Inflammatory macrophage (primary cell): ENCODE measurements around the gene DLST.
"Not testable (repeated sequence)": the region's sequence is repeated elsewhere in the genome, so short reads cannot be mapped to it uniquely, and the experiment has no call there.

Source experiments
- DNase-seq, 2 donors: peaks; one replicate each; pipeline ENCODE4 v3.0.0-alpha.2; 2020 to 2022

DLST gene

GRCh38 chr14:74918380-74918779 is 36.7 kb downstream of the DLST start:
- DNase-seq, result no peak

- DNase-seq, result peak in 1 of 2 donors; percentile 36
Observed at GRCh38 chr14:74919421-74920165, 37.9 kb downstream of the DLST start.

GRCh38 chr14:74920281-74920680 is 38.6 kb downstream of the DLST start:
- DNase-seq, result no peak

- no peak for DNase-seq
Observed at GRCh38 chr14:74921053-74921620, 39.4 kb downstream of the DLST start.

GRCh38 chr14:74921987-74922751 is 40.5 kb downstream of the DLST start:
- DNase-seq, result no peak

GRCh38 chr14:74922752-74923401 is 41.2 kb downstream of the DLST start, which contains the start of gene RPS6KL1:
Gene RPS6KL1, minus strand, starts transcription at chr14:74923260. Its CDS starts 1,719 bp downstream, at chr14:74921541.
- DNase-seq, result peak; percentile 62 to 88

GRCh38 chr14:74924061-74924460 is 42.3 kb downstream of the DLST start:
- no peak for DNase-seq

- DNase-seq, result no peak
Observed at GRCh38 chr14:74927225-74927624, 45.5 kb downstream of the DLST start.

GRCh38 chr14:74929242-74929641 is 47.5 kb downstream of the DLST start:
- DNase-seq, result peak in 1 of 2 donors; percentile 22

GRCh38 chr14:74931744-74932143 is 50.0 kb downstream of the DLST start:
- DNase-seq, result not testable (repeated sequence)

- DNase-seq, result peak; percentile 58 to 80
Observed at GRCh38 chr14:74932401-74932901, 50.7 kb downstream of the DLST start.

GRCh38 chr14:74932936-74933335 is 51.2 kb downstream of the DLST start:
- DNase-seq, result not testable (repeated sequence)

- peak; percentile 33 to 49 for DNase-seq
Observed at GRCh38 chr14:74934041-74934440, 52.3 kb downstream of the DLST start.

GRCh38 chr14:74934476-74935359 is 53.0 kb downstream of the DLST start:
- peak; percentile 11 to 63 for DNase-seq

- no peak for DNase-seq
Observed at GRCh38 chr14:74935360-74935680, 53.6 kb downstream of the DLST start.

- no peak for DNase-seq
Observed at GRCh38 chr14:74936151-74936550, 54.4 kb downstream of the DLST start.

GRCh38 chr14:74936731-74937130 is 55.0 kb downstream of the DLST start:
- DNase-seq, result peak; percentile 53 to 78

- peak; percentile 20 to 29 for DNase-seq
Observed at GRCh38 chr14:74937171-74937570, 55.5 kb downstream of the DLST start.

- peak in 1 of 2 donors; percentile 38 for DNase-seq
Observed at GRCh38 chr14:74938531-74939495, 57.1 kb downstream of the DLST start.

- DNase-seq, result no peak
Observed at GRCh38 chr14:74940956-74941565, 59.3 kb downstream of the DLST start.
